Stimulated activated CD4-positive, alpha-beta T cell treated with anti-CD3 and anti-CD28 coated beads, Interleukin-1b, Interleukin-23, amount 100 ng/mL, for 4 hours (primary cell): ENCODE results near the gene MGLL.

Source experiments
- DNase-seq, 2 donors: peaks; one replicate each; pipeline ENCODE4 v3.0.0-alpha.2; 2020; ENCODE audit warnings: low read depth in 2 of 2

MGLL gene

DNA sequence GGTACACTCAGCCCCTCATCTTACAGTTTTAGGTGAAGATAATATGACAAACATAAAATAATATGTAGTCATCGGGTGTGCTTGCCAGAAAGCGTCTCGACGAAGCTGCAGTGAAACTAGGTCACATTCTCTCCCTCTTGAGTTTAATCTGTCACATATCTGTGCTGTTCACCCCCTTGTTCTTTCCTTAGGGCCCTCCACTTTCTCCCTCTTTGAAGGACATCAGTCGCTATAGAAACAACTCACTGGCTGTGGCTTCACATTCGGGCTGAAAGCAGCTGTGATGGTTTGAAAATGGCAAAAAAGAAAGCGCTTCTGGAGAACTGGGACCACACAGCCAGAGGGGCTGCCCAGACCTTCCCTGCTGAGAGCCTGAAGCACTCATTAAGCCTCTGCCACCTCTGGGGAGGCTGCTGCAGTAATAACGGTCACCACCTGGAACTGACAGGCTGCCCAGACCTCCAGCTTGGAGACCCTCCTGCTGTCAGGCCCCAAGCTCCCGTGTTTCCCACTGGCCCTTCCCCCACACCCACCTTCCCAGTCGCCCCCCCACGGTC lies 99.2 kb downstream of the MGLL start:
- no peak for DNase-seq

DNA sequence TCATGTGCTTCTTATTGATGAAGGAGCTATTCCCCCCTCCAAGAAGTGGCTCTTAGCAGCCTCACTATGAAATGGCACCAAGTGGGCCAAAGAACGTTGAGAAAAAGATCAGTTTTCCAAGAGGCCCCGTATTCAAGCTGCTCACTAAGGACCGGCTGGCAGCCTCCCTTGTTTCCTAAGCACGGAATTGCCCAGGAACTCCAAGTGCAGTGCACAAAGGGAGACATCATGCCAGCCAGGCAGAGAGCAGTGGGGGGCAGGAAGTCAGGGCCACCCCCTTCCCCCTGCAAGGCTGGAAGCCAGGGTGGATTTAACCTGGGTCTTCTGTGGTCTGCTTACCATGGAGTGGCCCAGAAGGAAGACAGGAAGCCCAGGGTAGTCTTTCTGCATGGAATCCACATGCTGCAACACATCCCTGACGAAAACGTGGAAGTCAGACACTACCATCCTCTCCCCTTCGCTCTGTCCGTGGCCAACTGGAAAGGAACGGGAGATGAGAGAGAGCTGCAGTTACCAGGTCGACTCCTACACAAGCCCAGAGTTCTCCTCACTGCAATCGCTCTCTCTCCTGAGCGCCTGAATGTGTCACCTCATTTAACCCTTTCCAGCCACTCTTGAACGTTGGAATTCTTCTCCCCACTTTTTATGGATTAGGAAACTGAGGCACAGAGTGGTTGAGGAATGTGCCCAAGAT lies 100.1 kb downstream of the MGLL start:
- DNase-seq = no peak

DNA sequence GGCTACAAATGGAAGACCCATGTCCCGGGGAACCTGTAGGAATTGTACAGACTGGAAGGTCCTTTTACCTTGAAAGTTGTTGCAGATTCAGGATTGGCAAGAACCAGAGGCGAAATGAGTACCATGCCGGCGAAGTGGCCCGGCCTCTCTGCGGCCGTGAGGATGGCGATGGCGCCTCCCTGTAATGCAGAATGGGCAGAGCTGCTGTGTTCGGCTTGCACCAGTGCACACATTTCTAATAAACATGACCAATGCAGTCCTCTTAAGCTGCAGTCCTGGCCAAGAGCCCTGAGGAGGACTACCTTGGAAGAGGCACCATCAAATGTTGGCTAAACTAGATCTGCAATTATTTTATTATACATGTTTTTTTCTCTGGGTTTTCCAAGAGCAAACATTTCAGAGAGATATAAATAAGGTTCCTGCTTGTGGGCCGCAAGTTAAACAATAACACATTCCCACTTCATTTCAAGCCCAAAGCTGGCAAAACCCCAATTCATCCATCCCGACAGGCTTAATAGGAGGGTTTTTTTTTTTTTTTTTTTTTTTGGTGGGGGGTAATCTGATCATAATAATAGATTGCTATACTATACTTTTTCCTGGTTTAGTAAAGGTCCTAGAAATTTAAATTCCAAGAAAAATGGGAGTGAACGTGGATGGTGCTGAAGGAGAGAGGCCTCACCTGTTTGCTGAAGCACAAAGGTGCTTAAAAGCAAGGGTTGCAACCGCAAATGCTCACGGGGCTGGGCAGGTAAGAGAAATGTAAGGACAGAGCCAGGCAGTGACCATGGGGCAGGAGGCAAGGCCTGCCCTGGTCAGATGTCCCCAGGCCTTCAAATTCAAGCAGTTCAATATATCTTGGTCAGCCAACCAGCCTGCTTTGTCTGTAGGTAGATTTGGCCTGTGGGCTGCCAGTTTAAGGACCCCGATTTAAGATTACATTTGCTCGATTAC lies 101.1 kb downstream of the MGLL start:
- DNase-seq = no peak

DNA sequence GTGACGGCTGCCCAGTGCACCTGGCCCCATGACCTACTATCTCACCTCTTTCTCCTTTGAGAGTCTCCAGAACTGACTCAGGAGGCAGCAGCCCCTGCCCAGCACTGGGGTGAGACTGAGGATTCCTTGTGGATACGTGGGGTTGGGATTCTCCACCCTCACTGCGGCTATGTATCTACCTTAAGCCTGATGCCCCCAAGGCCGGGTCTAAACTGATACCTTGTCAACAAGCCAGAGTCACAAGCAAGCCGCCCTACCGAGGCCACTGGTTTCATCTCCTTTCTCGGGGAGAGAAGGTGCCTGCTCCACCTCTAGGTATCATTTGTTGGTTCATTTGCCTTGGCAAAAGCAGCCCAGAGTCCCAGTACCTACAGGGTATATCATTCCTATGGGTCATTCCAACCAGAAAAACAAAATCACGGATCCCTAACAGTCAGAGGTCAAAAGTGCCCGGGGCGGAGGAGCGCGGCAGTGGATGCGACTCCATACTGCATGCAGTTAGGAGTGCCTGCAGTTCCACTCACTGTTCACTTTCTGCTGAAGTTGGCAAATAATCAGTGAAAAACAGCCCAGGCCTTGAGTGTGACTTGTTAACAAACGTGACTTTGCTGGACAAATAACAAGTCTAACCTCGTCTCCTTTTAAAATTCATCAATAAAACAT lies 102.0 kb downstream of the MGLL start:
- DNase-seq = no peak

DNA sequence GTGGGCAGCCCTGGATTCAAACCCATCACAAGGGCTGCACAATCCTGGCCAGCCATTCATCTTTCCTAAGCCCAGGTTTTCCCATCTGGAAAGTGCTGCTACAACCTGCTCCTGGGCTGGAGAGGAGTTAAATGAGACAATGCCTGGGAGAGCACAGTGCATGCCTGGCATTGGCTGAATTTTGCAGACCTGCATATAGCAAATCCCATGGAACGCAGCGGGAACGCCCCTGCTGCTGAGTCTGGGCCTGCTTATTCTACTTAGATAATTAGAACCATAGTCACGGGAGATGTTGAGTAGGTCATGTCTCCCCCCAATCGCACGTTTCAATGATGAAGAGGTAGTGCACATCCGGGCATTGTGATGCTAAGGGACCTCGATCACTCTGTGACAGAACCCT lies 102.9 kb downstream of the MGLL start:
- DNase-seq = no peak

DNA sequence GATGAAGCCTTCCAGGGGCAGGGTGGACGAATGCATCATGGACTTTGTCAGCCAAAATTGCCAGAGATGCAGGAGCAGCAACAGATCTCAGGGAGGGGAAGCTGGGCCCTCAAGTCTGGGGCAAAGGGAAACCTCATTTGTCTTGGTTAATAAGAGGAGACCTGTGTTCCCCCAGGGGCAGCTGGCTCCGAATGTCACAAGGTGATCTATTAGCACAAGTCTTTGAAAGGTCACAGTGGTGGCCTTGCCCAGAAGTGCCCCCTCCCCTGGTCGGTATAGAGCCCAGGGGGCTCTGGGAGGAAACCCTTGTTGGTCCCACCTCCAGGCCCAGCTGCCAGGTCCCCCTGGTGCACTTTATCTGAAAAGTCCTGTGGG lies 103.4 kb downstream of the MGLL start:
- DNase-seq = no peak

DNA sequence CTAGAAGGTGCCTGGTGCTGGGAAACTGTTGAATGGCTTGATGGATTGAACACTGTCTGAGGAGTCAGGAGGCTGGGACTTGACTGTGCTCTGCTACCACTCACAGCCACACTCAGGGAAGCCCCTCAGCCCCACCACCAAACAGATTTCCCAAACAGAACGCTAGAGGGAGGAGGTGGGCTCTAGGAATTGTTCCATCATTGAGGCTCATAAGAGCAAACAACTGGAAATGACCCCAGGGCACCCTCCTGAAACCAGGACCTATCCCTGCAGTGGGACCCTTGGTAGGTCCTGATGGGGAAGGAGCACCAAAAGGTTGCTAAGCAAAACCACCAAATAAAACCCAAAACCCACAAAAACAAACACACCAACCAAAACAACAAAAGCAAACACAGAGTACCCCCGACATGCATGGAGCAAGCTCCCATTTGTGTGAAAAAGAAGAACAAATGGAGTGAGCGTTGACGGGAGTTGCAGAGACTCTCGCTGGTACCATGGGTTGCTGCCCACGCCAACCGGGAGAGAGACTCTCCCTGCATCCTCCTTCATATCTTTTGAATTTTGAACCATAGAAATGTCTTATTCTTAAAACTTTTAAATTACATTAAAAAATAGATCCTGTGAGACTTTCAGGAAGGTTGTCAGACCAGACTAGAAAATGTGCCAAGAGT lies 103.9 kb downstream of the MGLL start:
- DNase-seq = no peak

DNA sequence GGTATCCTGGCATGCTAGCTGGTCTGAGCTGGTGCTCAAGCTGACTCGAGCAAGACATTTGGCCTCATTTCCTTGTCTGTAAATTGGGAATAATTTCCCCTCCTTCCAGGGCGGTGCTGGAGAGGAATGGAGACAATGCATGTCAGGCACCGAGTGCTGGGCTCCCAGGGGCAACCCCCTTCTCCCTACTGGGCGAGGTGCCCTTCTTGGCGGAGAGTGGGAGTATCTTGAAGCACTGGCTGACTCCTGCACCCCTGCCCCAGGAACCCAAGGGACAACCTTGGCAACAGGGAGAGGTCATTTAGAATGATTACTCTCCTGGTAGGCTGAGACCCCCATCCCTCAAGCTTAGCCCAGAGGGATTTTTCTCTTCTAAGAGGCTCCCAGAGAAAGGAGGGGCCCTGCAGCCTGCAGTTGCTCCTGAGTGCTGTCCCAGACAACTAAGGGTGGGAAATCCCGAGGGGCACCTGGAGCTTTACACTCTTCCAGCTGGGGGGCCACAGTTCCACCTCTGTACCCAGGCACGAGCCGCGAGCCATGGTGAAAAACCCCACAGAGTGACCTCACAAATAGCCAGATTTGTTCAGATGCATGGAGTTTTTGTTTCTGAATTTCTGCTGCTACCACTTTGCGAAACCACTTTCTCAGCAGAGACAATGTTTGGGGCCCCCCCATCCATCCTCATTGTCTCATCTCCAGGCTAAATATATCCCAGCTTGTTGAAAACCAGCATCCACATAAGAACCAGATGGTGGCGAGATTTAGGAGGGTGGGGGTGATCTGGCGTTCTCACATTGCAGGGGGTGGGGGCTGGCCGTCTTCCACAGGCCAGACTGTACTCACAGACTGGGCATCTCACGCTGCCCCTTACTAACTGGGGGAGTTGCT lies 104.7 kb downstream of the MGLL start:
- no peak for DNase-seq

DNA sequence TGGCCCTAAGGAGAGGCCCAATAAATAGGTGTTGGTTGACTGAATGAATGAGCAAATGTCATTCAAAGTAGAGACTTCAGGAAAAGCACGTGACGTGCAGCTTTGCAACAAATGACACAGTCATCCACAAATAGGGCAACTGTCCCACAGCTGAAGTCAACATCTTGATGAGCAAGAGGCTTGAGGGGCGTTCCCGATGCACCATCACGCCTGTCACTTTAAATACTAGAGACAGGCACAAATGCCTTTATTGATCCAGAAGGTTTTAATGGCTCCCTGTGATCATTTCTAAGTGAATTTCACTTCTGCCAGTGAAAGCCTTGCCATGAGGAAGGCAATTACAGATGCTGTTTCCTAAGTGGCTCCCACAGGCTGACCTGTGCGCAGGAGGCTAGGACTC lies 105.9 kb downstream of the MGLL start:
- no peak for DNase-seq

DNA sequence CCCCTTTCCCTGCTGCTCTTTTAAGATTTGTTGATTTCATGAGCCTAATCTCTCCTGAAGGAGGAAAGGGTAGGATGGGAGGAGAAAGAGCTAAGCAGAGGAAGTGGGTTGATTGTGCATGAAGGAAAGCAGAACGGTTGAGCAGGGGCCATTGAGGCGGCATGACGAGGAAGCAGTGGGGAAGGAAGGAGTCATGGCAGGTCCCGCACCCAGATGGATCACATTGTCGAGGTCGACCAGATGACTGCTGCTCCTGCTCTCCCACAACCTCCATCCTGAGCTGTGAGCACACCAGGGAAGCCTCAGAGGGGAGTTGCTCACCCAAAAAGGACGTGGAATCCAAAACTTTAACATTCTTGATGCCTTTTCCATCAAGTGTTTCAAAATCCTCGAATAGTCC lies 106.8 kb downstream of the MGLL start:
- no peak for DNase-seq

DNA sequence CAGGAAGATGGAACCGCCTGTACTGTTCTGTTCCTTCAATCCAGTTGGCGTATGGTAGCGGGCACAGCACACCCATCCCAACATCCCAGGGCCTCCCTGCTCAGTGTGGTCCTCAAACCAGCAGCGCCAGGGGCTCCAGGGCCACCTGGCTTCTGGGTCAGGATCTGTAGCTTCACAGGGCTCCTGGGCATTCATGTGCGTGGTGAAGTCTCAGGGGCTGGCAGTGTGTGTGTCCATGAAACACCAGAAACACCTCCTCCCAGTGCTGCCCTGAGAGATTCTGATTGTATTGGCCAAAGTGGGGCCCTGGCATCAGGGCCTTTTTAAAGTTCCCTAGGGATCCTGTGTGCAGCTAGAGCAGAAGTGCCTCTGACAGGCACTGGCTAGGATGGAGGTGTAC lies 107.4 kb downstream of the MGLL start:
- DNase-seq = no peak

DNA sequence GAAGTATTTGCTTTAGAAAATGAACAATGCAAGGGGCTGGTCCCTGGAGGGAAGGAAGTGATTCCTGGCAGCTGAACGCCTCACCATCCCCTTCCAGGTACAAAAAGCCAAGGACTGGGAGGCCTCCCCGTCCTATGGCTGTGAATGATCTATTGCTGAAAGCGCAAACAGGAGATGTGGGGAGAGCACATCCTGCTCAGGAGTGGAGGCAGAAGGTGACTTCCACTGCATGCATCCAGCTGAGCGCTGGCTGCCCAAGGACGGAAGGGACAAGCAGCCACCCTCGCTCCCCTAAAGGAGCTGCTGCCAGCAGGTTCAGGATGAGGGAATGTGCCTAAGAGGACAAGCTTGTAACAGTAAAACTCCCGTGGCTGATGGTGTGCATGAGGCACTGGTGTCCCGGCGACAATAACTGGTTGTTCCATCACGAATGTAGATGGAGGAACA lies 108.2 kb downstream of the MGLL start:
- no peak for DNase-seq

DNA sequence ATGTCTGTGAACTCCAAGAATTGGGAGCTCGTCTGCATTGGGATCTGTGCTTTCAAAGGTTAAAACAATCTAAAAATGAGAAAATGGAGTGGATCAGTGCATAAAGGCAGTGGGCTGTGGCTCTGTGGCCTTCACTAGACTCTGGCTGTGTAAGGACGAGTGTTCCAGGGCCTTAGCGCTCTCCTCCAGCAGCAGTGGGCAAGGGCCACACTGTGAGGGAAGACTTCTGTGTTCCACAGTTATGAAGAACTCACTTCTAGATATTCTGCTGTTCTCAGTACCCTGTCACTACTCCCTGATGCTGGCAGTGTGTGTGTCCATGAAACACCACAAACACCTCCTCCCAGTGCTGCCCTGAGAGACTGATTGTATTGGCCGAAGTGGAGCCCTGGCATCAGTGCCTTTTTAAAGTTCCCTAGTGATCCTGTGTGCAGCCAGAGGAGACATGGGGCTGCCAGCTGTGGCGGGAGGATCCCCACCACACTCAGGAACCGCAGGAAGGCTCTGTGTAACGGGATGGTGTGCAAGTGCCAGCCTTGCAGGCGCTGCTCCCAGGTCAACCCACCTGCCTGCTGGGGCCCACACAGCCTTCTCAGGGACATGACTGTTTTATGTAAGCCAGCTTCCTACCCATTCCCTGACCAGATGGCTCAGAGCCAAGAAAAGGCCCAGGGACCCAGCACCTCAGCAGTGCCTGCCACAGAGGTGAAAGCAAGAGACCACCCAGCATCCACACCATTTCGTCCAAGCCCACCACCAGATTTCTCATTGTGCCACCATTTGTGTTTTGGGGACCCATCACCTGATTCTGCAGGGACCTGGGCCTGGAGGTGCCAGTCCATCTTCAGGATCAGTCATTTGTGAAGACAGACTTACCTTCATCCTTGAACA lies 109.2 kb downstream of the MGLL start:
- no peak for DNase-seq

DNA sequence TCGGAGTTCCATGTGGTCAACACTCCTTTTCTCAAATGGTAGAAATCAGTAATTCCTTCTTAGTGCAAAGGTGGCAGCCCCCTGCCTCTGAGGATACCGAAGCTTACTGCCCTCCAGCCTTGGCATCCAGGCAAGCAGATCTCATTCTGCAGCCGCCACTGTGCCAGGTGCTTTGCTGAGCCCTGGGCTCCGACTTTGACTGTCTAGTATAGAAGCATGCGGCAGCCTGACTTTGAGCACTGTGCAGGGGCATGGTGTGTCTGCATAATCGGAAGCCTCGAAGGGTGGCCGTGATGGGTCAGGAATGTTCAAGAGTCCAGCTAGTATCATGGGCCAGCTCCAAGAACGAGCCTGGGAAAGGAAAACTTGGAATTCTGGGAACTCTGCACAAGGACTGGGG lies 109.9 kb downstream of the MGLL start:
- no peak for DNase-seq

DNA sequence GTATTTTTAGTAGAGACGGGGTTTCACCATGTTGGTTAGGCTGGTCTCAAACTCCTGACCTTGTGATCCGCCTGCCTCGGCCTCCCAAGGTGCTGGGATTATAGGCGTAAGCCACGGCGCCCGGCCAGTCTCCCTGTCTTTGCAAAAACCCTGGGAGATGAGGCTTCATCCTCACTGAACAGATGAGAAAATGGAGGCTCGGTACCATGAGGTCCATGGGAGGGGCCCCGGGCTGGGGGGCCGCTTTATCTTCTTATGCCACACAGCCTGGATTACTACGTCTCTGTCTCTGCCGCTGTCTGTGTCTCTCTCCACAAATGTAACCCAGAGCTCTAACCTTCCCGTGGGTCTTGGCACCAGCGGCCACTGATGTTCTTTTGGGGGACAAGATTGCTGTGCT lies 110.4 kb downstream of the MGLL start:
- no peak for DNase-seq

DNA sequence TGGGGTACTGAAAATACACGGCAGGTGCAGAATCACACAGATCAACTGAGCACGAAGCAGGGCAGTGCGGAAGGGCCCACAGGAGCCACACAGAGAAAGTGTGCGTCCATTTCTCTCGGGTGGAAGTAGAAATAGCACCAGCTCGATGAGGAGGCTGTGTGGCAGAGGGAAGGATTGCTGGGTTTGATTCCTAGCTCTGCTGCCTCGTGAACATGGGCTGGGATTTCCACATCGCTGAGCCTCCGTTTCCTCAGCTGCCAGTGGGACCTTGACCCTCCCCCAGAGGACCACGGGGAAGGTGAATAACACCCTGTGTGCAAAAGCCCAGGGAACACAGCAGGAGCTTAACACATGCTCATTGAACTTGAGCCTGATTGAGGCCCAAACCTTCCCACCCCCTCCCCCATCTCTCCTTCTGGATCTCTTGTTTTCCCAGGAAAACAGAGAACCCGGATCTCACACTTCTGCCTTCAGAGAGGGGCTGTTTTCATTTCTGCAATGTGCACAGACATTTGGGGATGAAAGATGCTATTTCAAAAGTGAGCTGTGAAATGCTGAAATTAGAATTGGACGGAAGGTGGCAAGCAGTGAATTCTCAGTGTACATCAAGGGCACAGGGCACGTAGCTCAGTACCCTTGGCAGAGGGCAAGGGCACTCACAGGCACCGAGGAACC lies 111.2 kb downstream of the MGLL start:
- DNase-seq = no peak

DNA sequence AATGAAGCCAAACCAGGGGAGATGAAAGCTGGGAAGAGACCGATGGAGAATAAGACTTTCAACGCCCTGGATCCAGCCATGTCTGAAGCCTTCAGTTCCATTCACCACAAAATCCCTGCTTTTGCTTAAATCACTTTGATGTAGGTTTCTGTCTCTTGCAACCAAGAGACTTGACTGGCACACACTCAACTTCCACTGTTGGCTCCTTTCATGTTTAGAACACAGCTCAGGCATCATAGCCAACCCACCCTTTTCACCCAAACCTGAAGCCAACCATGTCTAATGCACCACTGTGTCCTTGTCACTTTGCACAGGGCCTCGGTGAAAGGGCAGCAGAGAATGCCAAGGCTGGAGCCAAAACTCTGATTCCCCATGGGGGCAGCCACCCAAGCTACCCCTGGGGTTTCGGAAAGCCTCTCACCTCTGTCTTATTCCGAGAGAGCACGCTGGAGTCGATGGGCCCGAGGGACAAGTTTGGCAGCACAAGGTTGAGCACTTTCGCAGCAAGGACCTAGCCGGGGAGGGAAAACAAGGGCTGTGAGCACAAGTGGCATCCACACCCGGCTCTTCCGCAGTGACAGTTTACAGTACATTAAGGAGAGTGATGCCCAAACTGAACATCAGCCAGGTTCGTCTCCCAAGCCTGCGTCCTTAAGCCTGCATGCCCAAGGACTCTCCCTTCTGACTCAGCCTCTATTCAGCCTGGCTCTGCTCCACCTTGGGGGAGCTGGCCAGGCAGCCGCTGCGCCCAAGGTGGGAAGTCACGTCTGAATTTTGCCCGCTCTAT lies 112.0 kb downstream of the MGLL start:
- no peak for DNase-seq

DNA sequence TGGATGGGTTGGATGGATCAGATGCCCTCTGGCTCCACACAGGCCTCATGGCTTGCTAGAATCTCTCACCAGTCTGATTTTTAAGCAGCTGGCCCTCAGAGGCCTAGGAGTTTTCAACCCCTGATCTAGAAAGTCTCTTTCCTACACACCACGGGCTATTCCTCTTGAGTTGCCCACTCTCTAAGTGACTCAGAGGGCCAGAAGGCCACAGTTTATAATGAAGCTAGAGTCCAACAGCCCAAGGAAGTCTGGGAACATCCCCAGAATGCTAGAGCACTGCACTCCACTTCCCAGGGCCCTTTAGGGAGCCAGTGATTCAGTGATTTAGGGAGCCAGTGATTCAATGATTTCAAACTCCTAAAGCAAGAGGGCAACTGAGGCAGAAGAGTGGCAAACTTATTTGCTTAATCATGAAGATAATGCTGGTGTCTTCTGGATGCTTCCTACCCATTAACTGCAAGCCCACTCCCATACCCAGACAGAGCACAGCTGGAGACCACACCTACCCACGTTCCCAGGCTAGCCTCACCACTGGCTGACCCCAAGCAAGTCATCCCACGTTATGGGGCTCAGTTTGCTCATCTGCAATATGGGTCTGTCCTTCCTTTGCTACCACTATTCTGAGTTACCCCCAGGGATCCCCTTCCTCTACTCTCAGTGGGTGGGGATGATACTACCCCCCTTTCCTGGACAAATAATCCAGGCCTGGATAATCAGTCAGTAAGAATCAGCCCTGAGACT lies 112.8 kb downstream of the MGLL start:
- no peak for DNase-seq
